Neural progenitor cell (in vitro differentiated cells): Measurements from ENCODE around the gene C4orf50. TPM values are rescaled to one million over a fixed set of nuclear protein-coding genes. Genes with fewer than 3 reads are reported as not detected.

Experiments used
- DNase-seq: peaks from one replicate; pipeline ENCODE4 v3.0.0-alpha.2; 2016; ENCODE audit warnings: low spot score
- H2AFZ ChIP-seq: fragments of 200-600 bp; sonication (generic); replicated peaks from 2 replicates; pipeline ENCODE4 v1.6.1; 2016; ENCODE audit warnings: antibody characterized with exemption
- H3F3A ChIP-seq: fragments of 200-600 bp; sonication (generic); 2 replicates; pipeline ENCODE4 v1.6.1; 2016; ENCODE audit warnings: antibody characterized with exemption, low read depth
- H3K27ac ChIP-seq: fragments of 200-600 bp; sonication (generic); 2 replicates; pipeline ENCODE4 v1.5.1; 2016; ENCODE audit warnings: mild to moderate bottlenecking
- H3K27me3 ChIP-seq: fragments of 200-600 bp; sonication (generic); 2 replicates; pipeline ENCODE4 v1.6.1; 2016; ENCODE audit warnings: mild to moderate bottlenecking, moderate library complexity
- H3K36me3 ChIP-seq: fragments of 200-600 bp; sonication (generic); 2 replicates; pipeline ENCODE4 v1.5.1; 2016
- H3K4me1 ChIP-seq: fragments of 200-600 bp; sonication (generic); 2 replicates; pipeline ENCODE4 v1.6.1; 2016; ENCODE audit warnings: mixed run types
- H3K4me2 ChIP-seq: fragments of 200-600 bp; sonication (generic); 2 replicates; pipeline ENCODE4 v1.6.1; 2016
- H3K4me3 ChIP-seq: fragments of 200-600 bp; sonication (generic); 2 replicates; pipeline ENCODE4 v1.5.1; 2016
- H3K79me2 ChIP-seq: fragments of 200-600 bp; sonication (generic); 2 replicates; pipeline ENCODE4 v1.6.1; 2016; ENCODE audit warnings: low read depth
- H3K9ac ChIP-seq: fragments of 200-600 bp; sonication (generic); 2 replicates; pipeline ENCODE4 v1.6.1; 2016
- H3K9me3 ChIP-seq: fragments of 200-600 bp; sonication (generic); 2 replicates; pipeline ENCODE4 v1.5.1; 2016; ENCODE audit warnings: low read depth
- H4K20me1 ChIP-seq: fragments of 200-600 bp; sonication (generic); 2 replicates; pipeline ENCODE4 v1.6.1; 2016; ENCODE audit warnings: low read depth
- H3K27ac Mint-ChIP-seq: 3 replicates; pipeline ENCODE4 v1.8.0; 2021; ENCODE audit warnings: mixed read lengths
- H3K27me3 Mint-ChIP-seq: 2 replicates; pipeline ENCODE4 v1.8.0; 2022; ENCODE audit warnings: low read depth, mild to moderate bottlenecking, inconsistent platforms, moderate library complexity, mixed read lengths; ENCODE audit not compliant: insufficient read depth
- H3K36me3 Mint-ChIP-seq: 3 replicates; pipeline ENCODE4 v1.8.0; 2021; ENCODE audit warnings: mixed read lengths
- H3K4me1 Mint-ChIP-seq: 3 replicates; pipeline ENCODE4 v1.8.0; 2021; ENCODE audit warnings: mixed read lengths
- H3K4me3 Mint-ChIP-seq: 3 replicates; pipeline ENCODE4 v1.8.0; 2021; ENCODE audit warnings: mild to moderate bottlenecking, moderate library complexity, mixed read lengths
- H3K9me3 Mint-ChIP-seq: 3 replicates; pipeline ENCODE4 v1.8.0; 2020; ENCODE audit warnings: mixed read lengths
- EZH2 ChIP-seq: fragments of 200-600 bp; sonication (generic); IDR thresholded peaks from 2 replicates; pipeline ENCODE4 v1.6.1; 2017; ENCODE audit warnings: antibody characterized with exemption, mild to moderate bottlenecking, moderate library complexity
- EZH2phosphoT487 ChIP-seq: fragments of 200-600 bp; sonication (generic); IDR thresholded peaks from 2 replicates; pipeline ENCODE4 v1.6.1; 2017; ENCODE audit warnings: antibody characterized with exemption
- total RNA-seq: library from RNA; depleted of rRNA; stranded (reverse); fragments of >200 nt; gene quantifications from 2 replicates; pipeline ENCODE4 v1.2.3, GENCODE V29; 2015; ENCODE audit warnings: low replicate concordance
- TF ChIP-seq, protein P1 (sequence below): fragments of 200-600 bp; sonication (generic); IDR thresholded peaks from 2 replicates; pipeline ENCODE4 v1.5.1; 2017; ENCODE audit warnings: antibody characterized with exemption, mild to moderate bottlenecking

The C4orf50 gene
- total RNA-seq, 1 donor from 2014 or later, result 0.32 TPM

DNA sequence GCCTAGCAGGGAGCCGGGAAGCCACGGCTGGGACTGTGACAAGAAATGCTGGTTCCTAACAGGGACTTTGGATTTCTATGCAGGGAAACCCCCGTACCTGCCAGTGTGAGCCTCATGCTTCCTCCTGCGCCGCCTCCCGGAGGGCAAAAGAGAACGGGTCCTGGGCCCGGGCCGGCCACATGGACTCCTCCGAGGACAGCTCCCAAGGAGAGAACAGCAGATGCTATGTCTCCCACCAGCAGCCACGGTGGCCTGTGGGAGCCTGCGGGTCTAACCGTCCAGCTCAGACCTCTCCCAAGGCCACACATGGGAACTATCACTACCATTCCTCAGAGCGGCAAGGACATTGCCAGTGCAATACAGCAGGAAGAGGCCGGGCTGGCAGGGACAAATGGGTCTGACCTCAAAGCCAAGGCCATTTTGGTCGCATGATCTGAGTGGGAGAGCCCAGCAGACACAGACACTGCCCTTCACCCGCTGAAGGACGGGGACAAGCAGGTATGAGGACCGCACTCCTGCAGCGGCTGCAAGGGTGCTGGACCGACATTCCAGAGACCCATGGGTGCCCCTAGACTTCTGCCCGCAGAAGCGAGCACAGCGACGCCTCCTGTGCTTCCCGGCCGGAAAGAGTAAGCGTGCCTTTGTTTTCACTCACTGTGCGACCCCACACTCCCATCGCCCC is 4.5 kb upstream of the C4orf50 start:
- H3K9me3 ChIP-seq, result no peaks in the 10 kb centered on the region
- no peak overlapping the region for H3K27ac ChIP-seq
- no peaks in the 10 kb centered on the region for H4K20me1 ChIP-seq
- H3K9ac ChIP-seq, result no peak overlapping the region
- no peaks in the 10 kb centered on the region for H3K27me3 ChIP-seq
- Mint-ChIP-seq H3K9me3 (no peaks in the 10 kb centered on the region), H3K36me3 (no peaks in the 10 kb centered on the region), H3K4me3 (no peak overlapping the region), H3K4me1 (peaks cover 19% of the 10 kb centered on the region), H3K27ac (no peak overlapping the region), H3K27me3 (peaks cover 15% of the 10 kb centered on the region)
- TF ChIP-seq EZH2phosphoT487, result no peak
- TF ChIP-seq EZH2, result no peak
- TF ChIP-seq, protein P1, sequence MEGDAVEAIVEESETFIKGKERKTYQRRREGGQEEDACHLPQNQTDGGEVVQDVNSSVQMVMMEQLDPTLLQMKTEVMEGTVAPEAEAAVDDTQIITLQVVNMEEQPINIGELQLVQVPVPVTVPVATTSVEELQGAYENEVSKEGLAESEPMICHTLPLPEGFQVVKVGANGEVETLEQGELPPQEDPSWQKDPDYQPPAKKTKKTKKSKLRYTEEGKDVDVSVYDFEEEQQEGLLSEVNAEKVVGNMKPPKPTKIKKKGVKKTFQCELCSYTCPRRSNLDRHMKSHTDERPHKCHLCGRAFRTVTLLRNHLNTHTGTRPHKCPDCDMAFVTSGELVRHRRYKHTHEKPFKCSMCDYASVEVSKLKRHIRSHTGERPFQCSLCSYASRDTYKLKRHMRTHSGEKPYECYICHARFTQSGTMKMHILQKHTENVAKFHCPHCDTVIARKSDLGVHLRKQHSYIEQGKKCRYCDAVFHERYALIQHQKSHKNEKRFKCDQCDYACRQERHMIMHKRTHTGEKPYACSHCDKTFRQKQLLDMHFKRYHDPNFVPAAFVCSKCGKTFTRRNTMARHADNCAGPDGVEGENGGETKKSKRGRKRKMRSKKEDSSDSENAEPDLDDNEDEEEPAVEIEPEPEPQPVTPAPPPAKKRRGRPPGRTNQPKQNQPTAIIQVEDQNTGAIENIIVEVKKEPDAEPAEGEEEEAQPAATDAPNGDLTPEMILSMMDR, result no peak
- H3K4me3 ChIP-seq, result no peak overlapping the region
- no peaks in the 10 kb centered on the region for H3K79me2 ChIP-seq
- no peaks in the 10 kb centered on the region for H3F3A ChIP-seq
- peaks cover 4% of the 10 kb centered on the region for H3K4me1 ChIP-seq
- no peaks in the 10 kb centered on the region for H3K36me3 ChIP-seq
- DNase-seq, result no peak
- no peak overlapping the region for H3K4me2 ChIP-seq
- no peak overlapping the region for H2AFZ ChIP-seq

GRCh38 chr4:6021831-6022606 is 3.8 kb upstream of the C4orf50 start:
- no peaks in the 10 kb centered on the region for H3K9me3 Mint-ChIP-seq
- no peaks in the 10 kb centered on the region for H3F3A ChIP-seq
- no peak overlapping the region for H3K27ac Mint-ChIP-seq

GRCh38 chr4:6020613-6021012 is 2.4 kb upstream of the C4orf50 start:
- H3K27ac ChIP-seq, result no peak overlapping the region
- no peaks in the 10 kb centered on the region for H3F3A ChIP-seq
- no peaks in the 10 kb centered on the region for H3K79me2 ChIP-seq
- peaks cover 4% of the 10 kb centered on the region for H3K4me1 ChIP-seq
- Mint-ChIP-seq H3K4me1 (peaks cover 24% of the 10 kb centered on the region), H3K9me3 (no peaks in the 10 kb centered on the region), H3K36me3 (no peaks in the 10 kb centered on the region), H3K27ac (no peak overlapping the region), H3K27me3 (peaks cover 9% of the 10 kb centered on the region), H3K4me3 (no peak overlapping the region)
- H3K9me3 ChIP-seq, result no peaks in the 10 kb centered on the region
- no peaks in the 10 kb centered on the region for H3K36me3 ChIP-seq
- DNase-seq, result no peak
- H3K27me3 ChIP-seq, result no peaks in the 10 kb centered on the region
- H2AFZ ChIP-seq, result no peak overlapping the region
- H3K9ac ChIP-seq, result no peak overlapping the region
- TF ChIP-seq EZH2phosphoT487 (no peak), EZH2 (no peak)
- TF ChIP-seq, protein P1, result no peak
- no peaks in the 10 kb centered on the region for H4K20me1 ChIP-seq
- H3K4me3 ChIP-seq, result no peak overlapping the region
- no peak overlapping the region for H3K4me2 ChIP-seq

More at GRCh38 chr4:6021831-6022606, 3.8 kb upstream of the C4orf50 start:
- TF ChIP-seq EZH2 (no peak), EZH2phosphoT487 (no peak)
- TF ChIP-seq, protein P1, result no peak
- no peak overlapping the region for H3K4me3 ChIP-seq
- no peaks in the 10 kb centered on the region for H3K36me3 ChIP-seq
- Mint-ChIP-seq H3K27me3 (peaks cover 12% of the 10 kb centered on the region), H3K4me1 (peaks cover 19% of the 10 kb centered on the region), H3K36me3 (no peaks in the 10 kb centered on the region), H3K4me3 (no peak overlapping the region)
- no peaks in the 10 kb centered on the region for H3K27me3 ChIP-seq
- DNase-seq, result no peak
- H3K9me3 ChIP-seq, result no peaks in the 10 kb centered on the region
- no peak overlapping the region for H3K9ac ChIP-seq
- H2AFZ ChIP-seq, result no peak overlapping the region
- peaks cover 4% of the 10 kb centered on the region for H3K4me1 ChIP-seq
- H3K27ac ChIP-seq, result no peak overlapping the region
- no peaks in the 10 kb centered on the region for H4K20me1 ChIP-seq
- H3K4me2 ChIP-seq, result no peak overlapping the region
- no peaks in the 10 kb centered on the region for H3K79me2 ChIP-seq
